HG03135 (cell line): ENCODE data around the gene BARHL1.
"Not testable (repeated sequence)": the region's sequence is repeated elsewhere in the genome, so short reads cannot be mapped to it uniquely, and the experiment has no call there.

Experiments
- ATAC-seq: cut with Tn5 transposase; IDR thresholded peaks from one replicate; pipeline ENCODE4 v1.9.1; 2021; ENCODE audit warnings: mild to moderate bottlenecking, moderate library complexity; ENCODE audit not compliant: unreplicated experiment

The BARHL1 gene

DNA sequence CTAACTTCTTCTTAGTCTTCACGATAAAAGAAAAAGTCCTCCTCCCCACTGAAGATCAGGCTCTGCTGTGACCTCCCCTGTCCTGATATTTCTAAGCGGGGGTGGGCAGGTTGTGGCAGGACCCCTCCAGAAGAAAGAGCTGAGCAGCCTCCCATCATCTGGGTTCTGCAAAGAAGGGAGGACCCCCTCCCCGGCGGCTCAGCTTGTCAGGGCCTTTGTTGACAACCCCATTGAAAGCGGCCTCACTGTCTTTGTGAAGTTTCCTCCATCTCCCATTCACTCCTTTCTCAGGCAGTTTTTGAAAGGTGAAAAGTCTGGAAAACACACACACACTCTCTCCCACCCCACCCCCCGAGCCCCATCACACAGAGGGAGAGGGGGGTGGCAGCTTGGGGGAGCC, 26.2 kb upstream of the BARHL1 start:
- no peak for ATAC-seq

GRCh38 chr9:132556714-132557113, 25.7 kb upstream of the BARHL1 start:
- ATAC-seq, result no peak

DNA sequence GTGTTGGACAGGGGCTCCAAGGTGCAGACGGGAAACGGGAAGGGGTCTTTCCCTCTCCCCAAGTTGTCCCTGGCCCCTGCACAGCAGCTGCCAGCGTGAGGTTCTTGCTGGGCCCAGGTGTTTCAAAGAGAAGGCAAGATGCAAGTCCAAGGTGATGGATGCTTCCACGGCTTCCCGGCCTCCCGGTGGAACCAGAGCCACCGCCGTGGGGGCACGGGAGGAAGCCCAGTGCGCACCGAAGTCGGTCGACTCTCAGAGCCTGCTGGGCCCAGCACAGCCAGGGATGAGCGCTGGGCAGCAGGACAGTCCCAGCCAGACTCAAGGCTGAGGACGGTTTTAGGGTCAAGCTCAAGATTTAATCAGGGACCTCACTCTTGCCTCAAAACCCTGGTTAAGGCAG, 25.2 kb upstream of the BARHL1 start:
- ATAC-seq, result no peak

DNA sequence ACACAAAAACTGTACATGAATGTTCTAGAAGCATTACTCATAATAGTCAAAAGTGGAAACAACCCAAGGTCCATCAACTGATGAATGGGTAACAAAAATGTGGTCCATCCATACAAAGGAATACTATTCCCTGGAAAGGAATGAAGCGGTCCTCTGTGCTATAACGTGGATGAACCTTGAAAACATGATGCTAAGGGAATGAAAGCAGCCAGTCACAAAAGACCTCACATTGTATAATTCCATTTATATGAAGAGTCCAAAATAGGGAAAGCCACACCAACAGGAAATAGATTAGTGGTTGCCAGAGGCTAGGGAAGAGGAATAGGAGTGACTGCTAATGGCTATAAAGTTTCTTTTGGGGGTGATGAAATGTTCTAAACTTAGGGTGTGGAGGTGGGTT, 22.7 kb upstream of the BARHL1 start:
- no peak for ATAC-seq

GRCh38 chr9:132560616-132561202, 21.7 kb upstream of the BARHL1 start:
- no peak for ATAC-seq

DNA sequence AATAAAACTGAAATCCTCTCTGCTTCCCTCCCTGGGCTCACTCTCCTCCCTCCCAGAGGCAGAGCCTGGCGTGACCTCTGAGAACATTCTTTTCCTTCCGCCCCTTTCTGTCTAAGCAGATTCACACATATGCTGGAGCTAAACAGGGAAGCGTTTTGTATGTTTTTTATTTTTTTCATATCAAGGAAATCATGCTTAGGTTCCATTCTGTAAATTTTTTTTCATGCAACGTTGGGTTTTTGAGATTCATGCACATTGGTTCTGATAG, 20.2 kb upstream of the BARHL1 start:
- no peak for ATAC-seq

DNA sequence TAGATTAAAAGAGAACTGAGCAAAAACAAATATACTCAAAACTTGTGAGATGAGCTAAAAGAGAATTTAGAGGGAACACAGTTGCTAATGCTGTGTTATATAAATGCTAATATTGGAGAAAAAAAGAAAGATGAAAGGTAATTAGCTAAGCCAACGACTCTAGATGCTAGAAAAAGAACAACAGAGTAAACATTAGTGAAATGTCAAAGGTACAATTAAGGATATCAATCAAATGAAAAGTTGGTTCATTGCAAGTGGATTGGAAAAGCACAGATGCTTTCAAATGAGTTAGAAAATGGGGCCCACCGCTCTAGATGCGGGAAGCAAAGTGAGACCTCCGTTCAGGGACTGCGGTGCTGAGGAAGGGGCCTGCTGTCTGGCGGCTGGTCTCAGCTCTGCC, 17.9 kb upstream of the BARHL1 start:
- no peak for ATAC-seq

DNA sequence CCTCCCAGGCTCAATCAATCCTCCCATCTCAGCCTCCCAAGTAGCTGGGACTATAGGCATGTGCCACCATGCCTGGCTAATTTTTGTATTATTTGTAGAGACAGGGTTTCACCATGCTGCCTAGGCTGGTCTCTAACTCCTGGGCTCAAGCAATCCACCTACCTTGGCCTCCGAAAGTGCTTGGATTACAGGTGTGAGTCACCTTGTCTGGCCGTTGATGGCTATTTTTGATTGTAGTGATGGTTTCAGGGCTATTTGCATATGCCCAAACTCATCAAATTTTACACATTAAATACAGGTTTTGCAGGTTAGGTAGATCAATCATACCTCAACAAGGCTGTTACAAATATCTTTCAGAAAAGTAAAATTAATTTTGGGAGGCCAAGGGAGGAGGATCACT, 13.6 kb upstream of the BARHL1 start:
- not testable (repeated sequence) for ATAC-seq

GRCh38 chr9:132571806-132572600, 10.4 kb upstream of the BARHL1 start:
- ATAC-seq, result no peak

DNA sequence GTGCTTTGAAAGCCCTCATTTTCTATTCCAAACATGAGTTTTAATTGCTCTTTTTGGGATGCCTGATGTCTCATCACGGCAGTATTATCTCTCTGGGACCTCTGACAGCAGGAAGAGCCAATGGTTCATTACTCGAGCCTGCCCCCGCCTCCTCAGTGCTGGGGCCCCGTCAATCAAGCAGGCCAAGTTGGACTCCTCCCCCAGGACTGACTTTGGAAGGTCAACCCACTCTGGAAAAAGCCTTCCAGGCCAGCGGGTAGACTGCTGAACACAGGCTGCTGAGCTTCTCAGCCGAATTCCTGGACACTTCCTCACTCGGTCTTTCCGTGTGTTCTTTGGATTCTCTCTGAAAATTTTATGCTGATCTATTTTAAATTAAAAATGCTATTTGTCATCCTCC, 9.5 kb upstream of the BARHL1 start:
- ATAC-seq, result no peak

DNA sequence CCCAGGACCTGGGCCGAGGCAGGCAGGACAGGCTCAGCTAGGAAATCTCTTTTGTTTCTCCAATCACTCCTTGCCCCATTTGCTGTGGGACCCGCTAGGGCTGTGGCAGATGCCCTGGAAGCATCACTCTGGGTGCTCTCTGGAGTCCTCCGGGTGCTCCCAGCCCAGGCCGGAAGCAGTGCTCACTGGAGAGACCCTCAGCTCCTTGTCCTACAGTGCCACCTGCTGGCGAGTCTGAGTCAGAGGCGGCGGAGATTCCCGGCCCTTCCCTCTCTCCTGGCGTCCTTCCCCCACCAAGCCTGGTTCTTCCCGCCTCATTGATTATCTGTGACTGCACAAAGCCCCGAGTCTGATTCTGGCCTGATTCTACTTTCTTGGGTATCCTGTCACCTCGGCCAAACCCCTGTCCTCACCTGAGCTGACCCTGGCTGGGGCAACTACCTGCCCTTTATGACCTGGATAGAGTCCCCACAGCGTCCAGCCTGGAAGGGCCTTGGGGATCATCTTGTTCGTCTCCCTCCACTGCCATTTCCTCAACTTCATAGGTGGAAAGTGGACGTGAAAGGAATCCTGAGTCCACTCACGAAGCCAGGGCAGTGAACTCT, 7.3 kb upstream of the BARHL1 start:
- ATAC-seq, result no peak

DNA sequence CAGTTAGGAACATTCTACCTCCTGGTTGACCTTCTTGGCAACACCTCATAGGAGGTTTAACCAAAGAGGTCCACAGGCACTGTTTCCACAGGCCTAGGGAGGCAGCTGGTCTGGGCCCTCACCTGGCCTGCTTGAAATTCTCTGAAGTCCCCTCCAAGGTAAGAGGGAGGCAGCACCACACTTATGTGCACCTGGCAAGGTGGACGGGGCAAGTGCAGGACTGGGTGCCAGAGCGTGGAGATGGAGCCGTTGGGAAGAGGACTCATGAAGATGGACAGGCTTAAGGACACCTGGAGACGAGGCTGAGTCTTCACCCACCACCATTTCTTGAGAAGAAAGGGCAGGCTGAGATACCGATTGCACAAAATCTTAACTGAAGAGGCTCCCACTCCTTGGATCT, 6.6 kb upstream of the BARHL1 start:
- no peak for ATAC-seq

DNA sequence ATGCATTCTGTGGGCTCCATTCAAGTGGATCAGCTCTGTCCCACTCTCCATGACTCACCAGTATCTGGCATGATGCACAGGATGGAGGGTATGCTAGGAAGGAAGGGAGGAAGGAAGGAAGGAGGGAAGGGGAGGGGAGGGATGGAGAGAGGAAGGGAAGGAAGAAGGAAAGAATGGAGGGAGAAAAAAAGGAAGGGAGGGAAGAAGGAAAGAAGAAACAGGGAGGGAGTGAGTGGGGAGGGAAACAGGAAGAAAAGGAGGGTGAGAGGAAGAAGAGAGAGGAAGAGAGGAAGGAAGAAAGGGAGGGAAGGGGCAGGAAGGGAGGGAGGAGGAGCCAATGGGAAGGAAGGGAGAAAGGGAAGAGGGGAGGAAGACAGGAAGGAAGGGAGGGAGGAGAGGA, 5.3 kb upstream of the BARHL1 start:
- ATAC-seq, result no peak

- no peak for ATAC-seq
These were observed 4.0 kb upstream of the BARHL1 start for GRCh38 chr9:132578367-132578932.

DNA sequence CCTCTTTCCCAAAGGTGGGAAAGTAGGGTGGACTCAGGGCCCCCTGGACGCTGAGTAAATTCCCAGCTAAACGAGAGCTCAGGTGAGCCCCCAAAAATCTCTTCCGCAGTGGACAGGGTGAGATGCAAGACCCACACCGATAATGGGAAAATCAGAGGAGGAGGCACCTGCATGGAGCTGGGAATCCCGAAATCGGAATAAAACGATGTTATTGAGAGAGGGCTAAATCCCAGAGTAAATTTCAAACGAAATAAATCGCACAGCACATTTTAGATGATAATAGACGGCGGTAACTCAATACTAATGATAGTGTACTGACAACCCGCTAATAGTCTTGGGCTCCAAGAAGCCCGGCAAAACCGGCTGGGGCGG, 3.0 kb upstream of the BARHL1 start:
- ATAC-seq, result no peak

GRCh38 chr9:132582786-132583583, 579 bp downstream of the BARHL1 start:
- no peak for ATAC-seq

GRCh38 chr9:132583584-132584304, 1.3 kb downstream of the BARHL1 start:
- ATAC-seq, result no peak

DNA sequence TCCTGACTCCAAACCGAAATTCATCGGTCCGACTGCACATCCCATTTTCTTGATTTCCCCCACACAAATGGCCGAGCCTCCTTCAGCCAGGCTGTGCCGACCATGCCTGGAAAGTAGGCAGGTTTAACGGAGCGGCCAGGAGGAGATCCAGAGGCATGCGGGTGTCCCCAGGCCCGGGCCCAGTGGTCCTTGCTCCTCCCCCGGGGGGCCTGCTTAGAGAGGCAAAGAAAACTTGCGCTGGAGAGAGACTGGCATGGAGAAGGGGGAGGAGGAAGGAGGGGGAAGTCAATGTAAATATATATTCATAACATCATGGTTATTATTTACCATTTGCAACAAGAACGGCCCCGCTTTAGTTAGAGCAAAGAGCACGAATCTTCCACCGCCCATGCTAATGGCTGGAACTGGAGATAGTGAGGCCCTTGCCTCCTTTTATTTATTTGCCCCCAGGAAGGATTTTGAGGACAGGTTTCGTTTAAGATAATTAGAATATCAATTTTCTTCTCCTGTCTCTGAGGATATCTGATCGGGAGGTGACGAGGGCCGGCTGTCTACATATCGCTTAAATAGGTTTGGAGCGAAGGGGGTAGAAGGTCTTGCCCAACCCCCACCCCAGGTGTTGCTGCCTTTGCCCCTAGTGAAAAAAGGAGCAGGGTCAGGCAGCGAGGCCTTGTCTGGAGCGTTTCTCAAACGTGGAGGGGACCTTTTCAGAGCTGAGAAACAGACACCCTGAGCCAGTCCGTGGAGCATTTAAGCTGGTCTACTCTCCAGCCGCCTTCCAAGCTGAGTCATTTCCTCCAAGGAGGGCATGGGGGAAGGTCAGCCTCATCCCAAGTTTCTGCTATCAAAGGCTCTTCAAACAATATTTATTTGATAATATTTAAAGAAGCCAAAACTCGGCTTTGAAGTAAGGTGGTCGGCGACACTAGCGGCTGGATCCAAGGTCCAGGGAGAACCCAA, 2.5 kb downstream of the BARHL1 start:
- no peak for ATAC-seq

DNA sequence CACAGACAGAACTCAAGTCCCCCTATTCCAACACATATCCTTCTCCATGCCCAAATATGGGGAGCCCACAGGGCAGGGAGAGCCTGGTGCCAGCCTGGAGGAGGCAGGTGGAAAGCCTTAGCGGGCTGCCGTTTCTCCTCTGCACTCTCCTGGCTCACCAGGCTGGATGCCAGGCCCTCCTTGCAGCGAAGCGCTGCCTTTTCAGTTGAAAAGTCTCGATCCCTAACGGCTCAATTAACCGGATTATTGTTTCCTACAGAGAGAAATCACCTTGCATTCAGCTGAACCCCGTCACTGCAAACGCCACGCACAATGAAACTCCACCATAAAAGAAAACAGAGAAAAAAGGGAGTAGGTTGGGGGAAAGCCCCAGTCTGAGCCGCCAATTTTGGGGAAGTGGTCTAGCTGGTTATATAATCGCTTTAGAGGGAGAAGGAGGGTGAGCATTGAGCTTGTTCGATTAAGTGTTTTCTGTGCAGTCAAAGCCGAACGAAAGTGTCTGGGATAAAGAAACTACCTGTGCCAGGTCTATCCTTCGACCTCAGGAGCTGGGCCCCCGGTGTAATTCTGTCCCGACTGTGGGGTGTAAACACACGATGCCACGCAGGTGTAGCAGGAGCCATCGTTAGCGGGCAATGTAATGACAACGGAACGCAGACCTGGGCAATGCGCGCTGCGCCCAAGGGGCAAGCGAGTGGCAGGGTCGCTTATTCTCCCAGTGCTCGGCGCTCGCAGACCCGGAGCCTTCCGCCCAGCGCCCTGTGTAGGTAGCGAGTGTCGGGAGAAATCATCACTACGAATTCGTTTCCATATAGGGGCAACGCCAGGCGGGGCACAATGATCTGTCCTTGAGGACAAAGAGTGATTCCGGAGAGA, 3.8 kb downstream of the BARHL1 start:
- ATAC-seq, result no peak
